Spleen (tissue), 7 donors: ENCODE measurements around the gene RPGRIP1.

Experiments
- POLR2A ChIP-seq, 3 donors: fragments of 450-650 bp; IDR thresholded peaks; one replicate each; pipeline ENCODE4 v1.5.1; 2017; ENCODE audit warnings: antibody characterized with exemption in 3 of 3, mild to moderate bottlenecking in 1 of 3
- TF ChIP-seq, protein P1 (sequence below), 11 experiments: fragments of 200-600 bp in 7 of 11; fragments of 450-650 bp in 4 of 11; sonication (generic) in 4 of 11; IDR thresholded peaks in 8 of 11; conservative IDR thresholded peaks in 3 of 11; 1 replicate in 7 of 11; 2 replicates in 4 of 11; pipeline versions ENCODE4 v1.4.0 to v1.8.0; 2016 to 2021; ENCODE audit warnings: antibody characterized with exemption in 11 of 11, inconsistent platforms in 4 of 11, mild to moderate bottlenecking in 1 of 11
- donor health status: DM: no; HTN: no; CAD: no; lungs with moderate emphysema.
- donor health status: DM: no; HTN: no; CAD: no.
- donor health status: DM: no; HTN: no; CAD: no.

DNA sequence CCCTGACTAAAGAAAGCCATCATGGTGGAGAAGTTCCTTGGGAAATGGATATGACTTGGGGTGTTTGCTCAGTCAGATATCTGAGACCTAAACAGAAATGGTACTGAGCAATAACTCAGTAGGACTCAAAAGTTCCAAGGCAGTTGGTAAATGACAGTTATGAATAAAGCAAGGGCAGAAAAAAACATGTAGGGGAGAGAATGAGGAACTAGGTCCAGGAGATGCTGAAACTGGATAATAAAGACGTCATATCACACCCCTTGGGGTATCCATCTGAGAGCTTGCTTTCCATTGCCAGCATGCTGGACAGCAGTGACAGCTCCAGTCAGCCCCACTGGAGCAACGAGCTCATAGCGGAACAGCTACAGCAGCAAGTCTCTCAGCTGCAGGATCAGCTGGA, 37.5 kb downstream of the RPGRIP1 start:
- TF ChIP-seq, protein P1, sequence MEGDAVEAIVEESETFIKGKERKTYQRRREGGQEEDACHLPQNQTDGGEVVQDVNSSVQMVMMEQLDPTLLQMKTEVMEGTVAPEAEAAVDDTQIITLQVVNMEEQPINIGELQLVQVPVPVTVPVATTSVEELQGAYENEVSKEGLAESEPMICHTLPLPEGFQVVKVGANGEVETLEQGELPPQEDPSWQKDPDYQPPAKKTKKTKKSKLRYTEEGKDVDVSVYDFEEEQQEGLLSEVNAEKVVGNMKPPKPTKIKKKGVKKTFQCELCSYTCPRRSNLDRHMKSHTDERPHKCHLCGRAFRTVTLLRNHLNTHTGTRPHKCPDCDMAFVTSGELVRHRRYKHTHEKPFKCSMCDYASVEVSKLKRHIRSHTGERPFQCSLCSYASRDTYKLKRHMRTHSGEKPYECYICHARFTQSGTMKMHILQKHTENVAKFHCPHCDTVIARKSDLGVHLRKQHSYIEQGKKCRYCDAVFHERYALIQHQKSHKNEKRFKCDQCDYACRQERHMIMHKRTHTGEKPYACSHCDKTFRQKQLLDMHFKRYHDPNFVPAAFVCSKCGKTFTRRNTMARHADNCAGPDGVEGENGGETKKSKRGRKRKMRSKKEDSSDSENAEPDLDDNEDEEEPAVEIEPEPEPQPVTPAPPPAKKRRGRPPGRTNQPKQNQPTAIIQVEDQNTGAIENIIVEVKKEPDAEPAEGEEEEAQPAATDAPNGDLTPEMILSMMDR (IDR thresholded peaks at IDR 0.05 in 8 of 11, conservative IDR thresholded peaks at IDR 0.05 in 3 of 11) = no peak
- no peak for TF ChIP-seq POLR2A (IDR thresholded peaks at IDR 0.05)
